Testis (tissue), 3 donors: Measurements from ENCODE around the gene OASL. TPM values are rescaled to one million over a fixed set of nuclear protein-coding genes. Genes with fewer than 3 reads are reported as not detected.

ENCODE experiments used
- DNase-seq: peaks from one replicate; pipeline ENCODE4 v3.0.0-alpha.2; 2019
- H3K27ac ChIP-seq, 2 donors: fragments of 200-600 bp; sonication (generic); one replicate each; pipeline ENCODE4 v1.5.1; 2019
- H3K27me3 ChIP-seq: fragments of 200-600 bp; sonication (generic); one replicate; pipeline ENCODE4 v1.5.1; 2019
- H3K36me3 ChIP-seq: fragments of 200-600 bp; sonication (generic); one replicate; pipeline ENCODE4 v1.5.1; 2017; ENCODE audit warnings: low read depth; ENCODE audit errors: missing control alignments
- H3K4me1 ChIP-seq: fragments of 200-600 bp; sonication (generic); one replicate; pipeline ENCODE4 v1.5.1; 2019
- H3K4me3 ChIP-seq, 2 donors: fragments of 200-600 bp; sonication (generic); one replicate each; pipeline ENCODE4 v1.5.1; 2017 to 2019
- H3K9me3 ChIP-seq: fragments of 200-600 bp; sonication (generic); one replicate; pipeline ENCODE4 v1.5.1; 2017
- CTCF ChIP-seq, 3 experiments: fragments of 450-650 bp in 2 of 3; fragments of 200-600 bp in 1 of 3; sonication (generic) in 1 of 3; IDR thresholded peaks; one replicate each; pipeline ENCODE4 v1.5.1; 2016 to 2019; ENCODE audit warnings: antibody characterized with exemption in 3 of 3, mild to moderate bottlenecking in 2 of 3, moderate library complexity in 1 of 3
- POLR2A ChIP-seq: fragments of 450-650 bp; IDR thresholded peaks from one replicate; pipeline ENCODE4 v1.6.1; 2017; ENCODE audit warnings: antibody characterized with exemption, mild to moderate bottlenecking, moderate library complexity
- WGBS, 2 donors: methylation state at CpG; one replicate each; pipeline ENCODE4 v1.1.5; 2018; 5-methylcytosine and 5-hydroxymethylcytosine counted together
- intact Hi-C: fragments of 100-400 bp; cut with DNase I; formaldehyde crosslinking; loops from one replicate; pipeline ENCODE4 v1.15.1; 2023; ENCODE audit warnings: low total_unique reads
- polyA plus RNA-seq: library from polyadenylated mRNA; stranded (reverse); fragments of 350-450 nt; fragmentation: Illumina TruSeq; extraction: RNeasy Lipid Tissue Mini Kit (QIAGEN cat#74804); gene quantifications from one replicate; pipeline ENCODE4 v1.2.3, GENCODE V29; 2014; ENCODE audit warnings: low read depth, low replicate concordance; ENCODE audit not compliant: insufficient read depth
- small RNA-seq, 2 donors: library from RNA; depleted of rRNA; stranded (forward); fragments of <200 nt; gene quantifications; one replicate each; pipeline ENCODE3, GENCODE V24; 2016
- total RNA-seq, 2 donors: library from RNA; depleted of rRNA; stranded (reverse); fragments of >200 nt; gene quantifications; one replicate each; pipeline ENCODE4 v1.2.3, GENCODE V29; 2016

OASL gene
- total and polyA plus RNA-seq, 3 donors from 2014 or later = 0.74 to 2.8 (median 1.8) TPM

- H3K27ac ChIP-seq = no peak overlapping the region
- H3K9me3 ChIP-seq = no peaks in the 10 kb centered on the region
- H3K27me3 ChIP-seq = no peaks in the 10 kb centered on the region
- TF ChIP-seq POLR2A = no peak
- TF ChIP-seq CTCF (IDR thresholded peaks at IDR 0.05) = no peak
- no peak overlapping the region for H3K4me3 ChIP-seq
- no peaks in the 10 kb centered on the region for H3K36me3 ChIP-seq
- H3K4me1 ChIP-seq = no peaks in the 10 kb centered on the region
- 61 to 76% methylated on average over 10 of the region's 10 CpGs for WGBS, 2 donors
- intact Hi-C loops = loop anchor here (10.0 kb wide), 1 partner anchor 328 kb away; the partner anchor contains the start of gene CABP1
- no peak for DNase-seq
These were observed 66.0 kb downstream of the OASL start for GRCh38 chr12:120972870-120973543.

- DNase-seq = peak; percentile 42
- WGBS, 2 donors = 55% methylated on average over 13 of the region's 13 CpGs
- no peaks in the 10 kb centered on the region for H3K27me3 ChIP-seq
- no peaks in the 10 kb centered on the region for H3K4me1 ChIP-seq
- no peaks in the 10 kb centered on the region for H3K36me3 ChIP-seq
- H3K9me3 ChIP-seq = no peaks in the 10 kb centered on the region
- no peak overlapping the region for H3K27ac ChIP-seq
- intact Hi-C loops = loop anchor here (10.0 kb wide), 1 partner anchor 327 kb away; the partner anchor contains the start of gene CABP1
- TF ChIP-seq CTCF (IDR thresholded peaks at IDR 0.05) = peak; percentile 27 to 77 (median 63)
- no peak for TF ChIP-seq POLR2A
- H3K4me3 ChIP-seq = no peak overlapping the region
These were observed 67.5 kb downstream of the OASL start for GRCh38 chr12:120971299-120972180.

- Histone ChIP-seq H3K36me3 (no peaks in the 10 kb centered on the region), H3K27me3 (no peaks in the 10 kb centered on the region), H3K4me1 (no peaks in the 10 kb centered on the region), H3K9me3 (no peaks in the 10 kb centered on the region), H3K27ac (no peak overlapping the region), H3K4me3 (no peak overlapping the region)
- 77 to 82% methylated on average over 3 of the region's 3 CpGs for WGBS, 2 donors
- TF ChIP-seq CTCF (IDR thresholded peaks at IDR 0.05) = no peak
- TF ChIP-seq POLR2A = no peak
- intact Hi-C loops = loop anchor here (10.0 kb wide), 1 partner anchor 326 kb away; the partner anchor contains the start of gene CABP1
- no peak for DNase-seq
These were observed 68.7 kb downstream of the OASL start for GRCh38 chr12:120970310-120970709.

Small RNA genes lying within 50 kb of the gene (small RNA-seq; reads per million reads assigned to genes)
- 0 reads per million in 2 donors for gene AC079602.2

Other genes with a start within 250 kb of the OASL start
- gene SPPL3, start 134.9 kb downstream of the OASL start, total RNA-seq = 10 to 100 TPM; 61.1 to 65.4 TPM
- gene SPPL3, start 134.9 kb downstream of the OASL start, polyA plus RNA-seq = 190 TPM
- gene HNF1A, start 60.7 kb downstream of the OASL start, total RNA-seq = under 1 TPM; 0.79 to 0.81 TPM
- gene HNF1A, start 60.7 kb downstream of the OASL start, polyA plus RNA-seq = 0.70 TPM
- gene C12orf43, start 22.8 kb downstream of the OASL start, total RNA-seq = 10 to 100 TPM; 14.3 to 16.5 TPM
- gene C12orf43, start 22.8 kb downstream of the OASL start, polyA plus RNA-seq = 15.9 TPM
- gene P2RX7, start 93.6 kb upstream of the OASL start, total RNA-seq = 10 to 100 TPM in 1 of 2 donors, 1 to 10 TPM in 1; 5.6 to 12.8 TPM
- gene P2RX7, start 93.6 kb upstream of the OASL start, polyA plus RNA-seq = 3.0 TPM
- 10 to 100 TPM; 36.0 to 50.0 TPM for gene P2RX4, start 170.9 kb upstream of the OASL start, total RNA-seq
- gene P2RX4, start 170.9 kb upstream of the OASL start, polyA plus RNA-seq = 20.2 TPM